T-helper 1 cell treated with Interleukin-12 subunit alpha and Interleukin-12 subunit beta and Interleukin-4 antibody, amounts not matched to agents 30 μg/mL and 1 μg/mL, for 36 hours (primary cell): ENCODE results near the gene HECTD2.
"Not testable (repeated sequence)": the region's sequence is repeated elsewhere in the genome, so short reads cannot be mapped to it uniquely, and the experiment has no call there.

ENCODE experiments used
- H3K27ac Mint-ChIP-seq: one replicate; pipeline ENCODE4 v1.8.0; 2021; ENCODE audit warnings: mild to moderate bottlenecking, mixed read lengths
- H3K27me3 Mint-ChIP-seq: one replicate; pipeline ENCODE4 v1.8.0; 2021; ENCODE audit warnings: low read depth, mixed read lengths
- H3K36me3 Mint-ChIP-seq: one replicate; pipeline ENCODE4 v1.8.0; 2021; ENCODE audit warnings: low read depth, mixed read lengths
- H3K4me1 Mint-ChIP-seq: one replicate; pipeline ENCODE4 v1.8.0; 2021; ENCODE audit warnings: low read depth, mixed read lengths
- H3K4me3 Mint-ChIP-seq: one replicate; pipeline ENCODE4 v1.8.0; 2021; ENCODE audit warnings: mild to moderate bottlenecking, moderate library complexity, mixed read lengths
- H3K9me3 Mint-ChIP-seq: one replicate; pipeline ENCODE4 v1.8.0; 2021; ENCODE audit warnings: mixed read lengths

The HECTD2 gene, protein sequence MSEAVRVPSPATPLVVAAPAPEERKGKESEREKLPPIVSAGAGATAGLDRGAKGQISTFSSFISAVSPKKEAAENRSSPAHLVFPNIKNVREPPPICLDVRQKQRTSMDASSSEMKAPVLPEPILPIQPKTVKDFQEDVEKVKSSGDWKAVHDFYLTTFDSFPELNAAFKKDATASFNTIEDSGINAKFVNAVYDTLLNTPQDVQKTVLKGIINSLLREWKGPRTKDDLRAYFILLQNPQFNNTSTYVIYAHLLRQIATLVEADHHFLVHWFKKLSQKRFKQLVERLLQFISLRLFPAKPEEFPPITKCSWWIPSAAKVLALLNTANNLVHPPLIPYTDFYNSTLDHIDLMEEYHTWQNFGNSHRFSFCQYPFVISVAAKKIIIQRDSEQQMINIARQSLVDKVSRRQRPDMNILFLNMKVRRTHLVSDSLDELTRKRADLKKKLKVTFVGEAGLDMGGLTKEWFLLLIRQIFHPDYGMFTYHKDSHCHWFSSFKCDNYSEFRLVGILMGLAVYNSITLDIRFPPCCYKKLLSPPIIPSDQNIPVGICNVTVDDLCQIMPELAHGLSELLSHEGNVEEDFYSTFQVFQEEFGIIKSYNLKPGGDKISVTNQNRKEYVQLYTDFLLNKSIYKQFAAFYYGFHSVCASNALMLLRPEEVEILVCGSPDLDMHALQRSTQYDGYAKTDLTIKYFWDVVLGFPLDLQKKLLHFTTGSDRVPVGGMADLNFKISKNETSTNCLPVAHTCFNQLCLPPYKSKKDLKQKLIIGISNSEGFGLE

DNA sequence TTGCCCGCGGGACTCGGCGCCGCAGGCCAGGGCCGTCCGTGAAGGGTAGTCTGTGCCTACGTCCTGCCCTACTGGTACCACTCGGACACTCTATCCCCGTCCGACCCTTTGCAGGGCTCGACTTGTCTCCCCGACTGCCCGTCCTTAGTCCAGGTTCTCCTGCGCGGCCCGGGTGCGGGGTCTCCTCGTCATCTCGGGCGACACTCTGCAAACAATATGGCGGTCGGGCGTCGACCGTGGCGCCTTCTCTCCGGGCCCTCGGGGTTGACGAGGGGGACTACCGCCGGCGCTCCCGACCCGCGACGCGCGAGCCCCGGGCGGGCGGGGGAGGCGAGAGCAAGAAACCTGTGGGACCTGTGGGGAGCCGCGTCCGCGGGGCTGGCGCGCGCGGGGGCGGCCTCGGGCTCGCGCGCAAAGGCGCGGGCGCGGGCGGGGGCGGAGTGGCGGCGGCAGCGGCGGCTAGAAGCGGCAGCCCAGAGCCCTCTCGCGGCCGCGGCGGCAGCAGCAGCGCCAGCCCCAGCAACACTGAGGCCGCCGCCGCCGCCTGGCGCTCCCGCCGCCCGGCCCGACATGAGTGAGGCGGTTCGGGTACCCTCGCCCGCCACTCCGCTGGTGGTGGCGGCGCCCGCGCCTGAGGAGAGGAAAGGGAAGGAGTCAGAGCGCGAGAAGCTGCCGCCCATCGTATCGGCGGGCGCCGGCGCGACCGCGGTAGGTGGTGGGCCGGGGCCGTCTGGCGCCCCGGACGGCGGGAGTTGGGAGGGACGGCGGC, at the start of gene HECTD2:
HECTD2 (plus strand) TSS at position 476 of the 769 bp plus-strand sequence; CDS start at position 571, 95 bp downstream.
- H3K36me3 Mint-ChIP-seq = peaks cover 2% of the 10 kb centered on the region
- H3K4me3 Mint-ChIP-seq = peak within 1 kb of the TSS; percentile 85
- peaks cover 11% of the 10 kb centered on the region for H3K4me1 Mint-ChIP-seq
- H3K27me3 Mint-ChIP-seq = peaks cover 24% of the 10 kb centered on the region
- no peaks in the 10 kb centered on the region for H3K9me3 Mint-ChIP-seq
- peak within 1 kb of the TSS; percentile 86 for H3K27ac Mint-ChIP-seq

DNA sequence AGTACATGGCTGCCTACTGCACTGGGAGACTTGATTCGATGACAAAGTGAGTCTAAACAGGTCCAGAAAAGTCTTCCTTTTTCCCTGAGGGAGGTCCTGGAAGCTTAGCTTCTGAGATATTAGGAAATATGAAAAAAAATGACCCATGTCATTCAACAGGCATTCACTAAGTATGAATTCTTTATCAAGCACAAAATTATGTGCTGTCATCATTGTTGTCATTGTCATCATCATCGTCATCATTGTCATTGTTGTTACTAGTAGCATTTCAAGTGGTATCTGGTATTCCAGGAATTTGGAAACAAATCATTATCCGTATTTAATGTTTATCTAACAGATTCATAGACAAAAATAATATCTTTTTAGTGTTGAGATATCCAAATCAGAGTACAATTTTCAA, 49.7 kb upstream of the HECTD2 start:
- Mint-ChIP-seq H3K4me3 (no peak overlapping the region), H3K9me3 (peaks cover 4% of the 10 kb centered on the region), H3K4me1 (no peaks in the 10 kb centered on the region), H3K36me3 (no peaks in the 10 kb centered on the region), H3K27me3 (peaks cover 18% of the 10 kb centered on the region), H3K27ac (no peak overlapping the region)

DNA sequence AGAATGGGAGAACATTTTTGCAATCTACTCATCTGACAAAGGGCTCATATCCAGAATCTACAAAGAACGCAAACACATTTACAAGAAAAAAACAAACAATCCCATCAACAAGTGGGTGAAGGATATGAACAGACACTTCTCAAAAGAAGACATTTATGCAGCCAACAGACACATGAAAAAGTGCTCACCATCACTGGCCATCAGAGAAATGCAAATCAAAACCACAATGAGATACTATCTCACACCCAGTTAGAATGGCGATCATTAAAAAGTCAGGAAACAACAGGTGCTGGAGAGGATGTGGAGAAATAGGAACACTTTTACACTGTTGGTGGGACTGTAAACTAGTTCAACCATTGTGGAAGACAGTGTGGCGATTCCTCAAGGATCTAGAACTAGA, 44.6 kb upstream of the HECTD2 start:
- not testable (repeated sequence) for H3K4me1 Mint-ChIP-seq, H3K27ac Mint-ChIP-seq, H3K4me3 Mint-ChIP-seq, H3K9me3 Mint-ChIP-seq, H3K36me3 Mint-ChIP-seq
- H3K27me3 Mint-ChIP-seq = peaks cover 15% of the 10 kb centered on the region

DNA sequence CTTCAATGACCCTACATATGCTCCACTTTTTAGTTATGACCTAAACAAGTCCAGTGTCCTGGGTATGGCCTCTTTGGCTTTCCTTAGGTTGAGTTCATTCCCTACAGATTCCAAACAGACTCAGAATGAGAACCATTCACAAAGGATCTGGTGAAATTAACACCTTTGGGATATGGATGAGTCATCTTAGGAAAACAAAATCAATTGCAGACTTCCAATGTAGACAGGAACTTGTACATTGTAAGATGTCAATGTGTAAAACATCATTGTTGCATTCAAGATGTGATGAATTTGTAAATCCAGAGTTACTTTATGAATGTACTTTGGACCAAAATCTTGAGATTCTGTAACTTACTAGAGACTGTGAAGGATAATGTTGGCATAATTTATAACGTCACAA, 43.4 kb upstream of the HECTD2 start:
- H3K9me3 Mint-ChIP-seq = peaks cover 4% of the 10 kb centered on the region
- peaks cover 8% of the 10 kb centered on the region for H3K27me3 Mint-ChIP-seq
- H3K27ac Mint-ChIP-seq = no peak overlapping the region
- no peaks in the 10 kb centered on the region for H3K4me1 Mint-ChIP-seq
- no peaks in the 10 kb centered on the region for H3K36me3 Mint-ChIP-seq
- no peak overlapping the region for H3K4me3 Mint-ChIP-seq

DNA sequence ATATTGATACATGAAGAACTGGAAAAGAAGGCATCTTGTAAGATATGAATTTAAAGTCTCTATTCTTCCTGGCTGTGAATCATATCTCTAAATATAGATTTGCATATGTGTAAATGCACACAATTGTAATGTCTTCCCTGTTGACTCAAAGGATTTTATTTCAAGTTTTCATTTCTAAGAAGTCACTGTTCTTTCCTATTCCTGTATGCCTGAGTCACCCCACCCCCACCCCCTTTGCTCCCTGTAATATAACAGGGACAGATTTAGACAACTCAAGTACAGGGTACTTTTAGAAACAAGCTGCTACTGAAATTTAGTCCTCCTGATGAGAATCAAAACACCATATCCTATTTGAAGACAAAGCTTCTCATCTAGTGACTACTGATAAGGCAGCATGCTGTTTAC, 43.0 kb upstream of the HECTD2 start:
- peaks cover 4% of the 10 kb centered on the region for H3K9me3 Mint-ChIP-seq
- no peaks in the 10 kb centered on the region for H3K4me1 Mint-ChIP-seq
- no peaks in the 10 kb centered on the region for H3K36me3 Mint-ChIP-seq
- peaks cover 8% of the 10 kb centered on the region for H3K27me3 Mint-ChIP-seq
- no peak overlapping the region for H3K27ac Mint-ChIP-seq
- H3K4me3 Mint-ChIP-seq = no peak overlapping the region

DNA sequence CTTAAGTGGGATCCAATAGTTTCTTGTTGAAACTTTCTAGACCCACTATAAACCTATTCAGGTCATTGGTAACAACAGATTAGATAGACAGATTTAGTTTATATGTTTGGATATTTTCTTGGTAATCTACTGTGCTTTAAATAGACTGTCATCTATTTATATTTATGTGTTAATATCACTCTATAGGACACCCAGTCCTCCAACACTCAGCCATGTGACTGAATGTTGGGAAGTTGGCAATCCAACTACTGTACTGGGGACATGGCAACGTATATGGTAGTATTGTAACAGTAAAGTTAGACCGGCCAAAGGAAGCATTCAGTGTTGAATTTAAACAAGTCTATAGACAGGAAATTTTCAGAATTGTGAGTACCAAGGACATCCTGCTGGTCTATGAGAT, 42.6 kb upstream of the HECTD2 start:
- H3K36me3 Mint-ChIP-seq = no peaks in the 10 kb centered on the region
- H3K27me3 Mint-ChIP-seq = peaks cover 8% of the 10 kb centered on the region
- H3K9me3 Mint-ChIP-seq = peaks cover 4% of the 10 kb centered on the region
- no peak overlapping the region for H3K27ac Mint-ChIP-seq
- no peaks in the 10 kb centered on the region for H3K4me1 Mint-ChIP-seq
- no peak overlapping the region for H3K4me3 Mint-ChIP-seq

DNA sequence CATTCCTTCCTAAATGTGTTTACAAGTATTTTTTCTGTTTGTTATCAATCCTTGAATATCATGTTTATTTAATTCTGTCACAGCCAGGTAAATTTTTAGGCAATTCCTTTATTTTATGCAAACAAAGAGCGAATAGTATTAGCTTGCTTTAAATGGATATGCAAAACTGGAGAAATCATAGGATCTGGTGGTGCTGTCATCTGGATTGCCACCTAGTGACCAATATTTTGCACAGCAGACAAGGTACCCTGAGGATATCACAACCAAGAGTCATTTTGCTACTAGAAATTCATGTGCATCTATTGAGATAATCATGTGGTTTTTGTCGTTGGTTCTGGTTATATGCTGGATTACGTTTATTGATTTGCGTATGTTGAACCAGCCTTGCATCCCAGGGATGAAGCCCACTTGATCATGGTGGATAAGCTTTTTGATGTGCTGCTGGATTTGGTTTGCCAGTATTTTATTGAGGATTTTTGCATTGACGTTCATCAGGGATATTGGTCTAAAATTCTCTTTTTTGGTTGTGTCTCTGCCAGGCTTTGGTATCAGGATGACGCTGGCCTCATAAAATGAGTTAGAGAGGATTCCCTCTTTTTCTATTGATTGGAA, 40.1 kb upstream of the HECTD2 start:
- not testable (repeated sequence) for H3K27me3 Mint-ChIP-seq, H3K27ac Mint-ChIP-seq, H3K4me1 Mint-ChIP-seq, H3K4me3 Mint-ChIP-seq, H3K36me3 Mint-ChIP-seq
- H3K9me3 Mint-ChIP-seq = peaks cover 16% of the 10 kb centered on the region

DNA sequence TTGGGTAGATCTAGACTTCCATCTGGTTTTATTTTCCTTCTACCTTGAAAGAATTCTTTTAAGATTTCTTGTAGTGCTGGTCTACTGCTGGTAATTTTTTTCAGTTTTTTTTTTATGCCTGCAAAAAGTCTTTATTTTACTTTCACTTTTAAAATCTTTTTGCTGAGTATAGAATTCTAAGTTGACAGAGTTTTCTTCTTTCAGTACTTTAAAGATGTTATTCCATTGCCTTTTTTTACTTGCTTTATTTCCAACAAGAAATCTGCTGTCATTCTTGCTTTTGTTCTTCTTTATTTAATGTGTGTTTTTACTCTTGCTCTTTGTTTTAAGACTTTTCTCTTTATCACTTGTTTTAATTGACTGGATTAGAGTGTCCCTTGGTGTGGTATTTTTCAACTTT, 36.1 kb upstream of the HECTD2 start:
- H3K27me3 Mint-ChIP-seq = peaks cover 5% of the 10 kb centered on the region
- no peaks in the 10 kb centered on the region for H3K4me1 Mint-ChIP-seq
- no peak overlapping the region for H3K27ac Mint-ChIP-seq
- H3K9me3 Mint-ChIP-seq = peaks cover 37% of the 10 kb centered on the region
- H3K4me3 Mint-ChIP-seq = no peak overlapping the region
- no peaks in the 10 kb centered on the region for H3K36me3 Mint-ChIP-seq

DNA sequence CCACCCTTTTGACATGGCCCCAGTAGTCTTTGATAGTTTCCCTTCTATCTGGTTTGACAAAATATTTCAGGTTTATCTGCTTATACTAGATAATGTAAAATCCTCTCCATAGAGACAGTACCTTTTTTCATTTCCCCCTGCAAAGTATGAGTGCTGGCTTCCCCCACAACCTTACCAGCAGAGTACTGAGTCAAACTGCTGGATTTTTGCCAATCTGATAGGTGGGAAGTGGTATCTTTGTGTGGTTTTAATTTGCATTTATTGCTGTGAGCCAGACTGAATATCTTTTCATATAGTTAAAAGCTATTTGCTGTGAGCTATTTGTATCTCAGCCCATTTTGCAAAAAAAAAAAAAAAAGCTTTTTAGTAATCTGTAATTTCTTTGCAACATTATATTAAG, 32.1 kb upstream of the HECTD2 start:
- no peak overlapping the region for H3K27ac Mint-ChIP-seq
- no peaks in the 10 kb centered on the region for H3K36me3 Mint-ChIP-seq
- peaks cover 37% of the 10 kb centered on the region for H3K9me3 Mint-ChIP-seq
- no peak overlapping the region for H3K4me3 Mint-ChIP-seq
- no peaks in the 10 kb centered on the region for H3K4me1 Mint-ChIP-seq
- peaks cover 5% of the 10 kb centered on the region for H3K27me3 Mint-ChIP-seq

DNA sequence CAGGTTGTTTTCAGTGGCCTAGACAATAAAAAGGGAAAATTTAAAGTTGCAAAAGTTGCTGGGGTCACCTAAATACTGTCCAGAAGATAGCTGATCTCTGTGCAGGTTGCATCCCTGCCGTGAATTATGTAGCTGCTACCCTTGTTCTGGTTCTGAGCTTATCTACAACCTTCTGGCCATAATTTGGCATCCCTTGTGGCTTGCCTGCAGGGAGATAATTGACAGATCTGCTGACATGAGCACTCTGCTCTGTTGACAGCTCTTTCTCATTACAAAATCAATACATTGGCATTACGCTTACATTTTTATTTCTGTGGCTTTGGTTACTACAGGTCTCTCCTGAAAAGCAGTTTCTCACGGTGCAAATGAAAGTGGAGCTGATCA, 29.3 kb upstream of the HECTD2 start:
- H3K9me3 Mint-ChIP-seq = peaks cover 16% of the 10 kb centered on the region
- no peak overlapping the region for H3K4me3 Mint-ChIP-seq

DNA sequence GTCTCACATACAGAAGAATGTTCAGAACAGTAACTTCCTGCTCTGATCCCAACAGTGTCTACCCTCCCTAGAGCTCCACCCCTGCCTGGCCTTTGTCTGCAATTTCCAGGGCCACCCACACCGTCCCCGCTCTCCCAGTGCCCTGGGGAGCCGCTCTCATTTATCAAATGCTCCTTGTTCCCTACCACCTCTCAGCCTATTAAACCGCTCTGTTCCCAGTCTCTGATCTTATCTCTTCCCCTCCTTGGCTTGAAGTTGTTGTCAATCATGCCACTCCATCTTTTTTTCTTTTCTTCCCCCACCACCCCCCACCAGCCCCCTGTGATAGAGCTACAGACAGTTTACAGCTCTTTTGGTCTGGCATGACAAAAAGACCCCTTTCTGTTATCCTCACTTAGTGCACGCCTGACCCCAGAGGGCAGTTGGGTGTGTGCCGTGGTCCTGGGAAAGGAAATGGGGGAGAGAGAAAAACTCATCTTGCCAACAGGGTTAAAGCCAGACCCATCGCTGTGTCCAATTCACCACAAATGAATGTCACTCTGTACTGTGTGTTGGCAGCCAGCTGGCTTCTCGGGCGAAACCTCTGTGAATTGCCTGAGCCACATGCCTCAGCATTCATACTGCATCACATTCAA, 28.8 kb upstream of the HECTD2 start:
- no peak overlapping the region for H3K27ac Mint-ChIP-seq
- H3K27me3 Mint-ChIP-seq = peaks cover 23% of the 10 kb centered on the region
- no peaks in the 10 kb centered on the region for H3K36me3 Mint-ChIP-seq
- H3K9me3 Mint-ChIP-seq = peaks cover 11% of the 10 kb centered on the region
- H3K4me3 Mint-ChIP-seq = no peak overlapping the region
- H3K4me1 Mint-ChIP-seq = no peaks in the 10 kb centered on the region

More for the DNA sequence above, 29.3 kb upstream of the HECTD2 start:
- Mint-ChIP-seq H3K36me3 (no peaks in the 10 kb centered on the region), H3K4me1 (no peaks in the 10 kb centered on the region), H3K27me3 (peaks cover 21% of the 10 kb centered on the region), H3K27ac (no peak overlapping the region)

DNA sequence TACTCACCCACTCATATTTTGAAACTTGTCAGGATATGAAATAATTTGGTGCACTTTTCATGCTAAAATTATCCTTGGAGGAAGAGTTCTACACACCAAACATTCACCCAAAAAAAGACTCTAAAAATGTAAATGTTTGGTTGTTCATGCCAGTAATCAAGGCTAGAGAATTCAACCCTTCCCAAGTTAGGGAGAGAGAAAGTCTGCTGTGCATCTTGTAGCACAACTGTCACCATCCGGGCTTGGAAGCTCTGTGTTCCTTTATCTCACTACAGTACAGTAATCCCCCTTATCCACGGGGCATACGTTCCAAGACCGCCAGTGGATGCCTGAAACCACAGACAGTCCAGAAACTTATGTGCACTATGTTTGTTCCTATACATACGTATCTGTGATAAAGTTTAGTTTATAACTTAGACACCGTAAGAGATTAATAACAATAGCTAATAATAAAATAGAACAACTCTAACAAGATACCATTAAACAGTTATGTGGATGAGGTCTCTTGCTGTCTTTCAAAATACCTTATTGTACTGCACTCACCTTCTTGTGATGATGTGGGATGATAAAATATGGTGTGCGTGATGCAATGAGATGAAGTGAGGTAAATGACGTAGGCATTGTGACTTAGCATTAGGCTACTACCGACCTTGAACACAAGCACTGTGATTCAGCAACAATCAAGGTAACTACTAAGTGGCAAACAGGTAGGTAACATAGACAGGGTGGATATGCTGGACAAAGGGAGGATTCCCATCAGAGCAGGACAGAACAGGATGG, 24.6 kb upstream of the HECTD2 start:
- Mint-ChIP-seq H3K27me3 (peaks cover 40% of the 10 kb centered on the region), H3K4me1 (peaks cover 5% of the 10 kb centered on the region), H3K36me3 (no peaks in the 10 kb centered on the region), H3K27ac (no peak overlapping the region), H3K9me3 (no peaks in the 10 kb centered on the region), H3K4me3 (no peak overlapping the region)

DNA sequence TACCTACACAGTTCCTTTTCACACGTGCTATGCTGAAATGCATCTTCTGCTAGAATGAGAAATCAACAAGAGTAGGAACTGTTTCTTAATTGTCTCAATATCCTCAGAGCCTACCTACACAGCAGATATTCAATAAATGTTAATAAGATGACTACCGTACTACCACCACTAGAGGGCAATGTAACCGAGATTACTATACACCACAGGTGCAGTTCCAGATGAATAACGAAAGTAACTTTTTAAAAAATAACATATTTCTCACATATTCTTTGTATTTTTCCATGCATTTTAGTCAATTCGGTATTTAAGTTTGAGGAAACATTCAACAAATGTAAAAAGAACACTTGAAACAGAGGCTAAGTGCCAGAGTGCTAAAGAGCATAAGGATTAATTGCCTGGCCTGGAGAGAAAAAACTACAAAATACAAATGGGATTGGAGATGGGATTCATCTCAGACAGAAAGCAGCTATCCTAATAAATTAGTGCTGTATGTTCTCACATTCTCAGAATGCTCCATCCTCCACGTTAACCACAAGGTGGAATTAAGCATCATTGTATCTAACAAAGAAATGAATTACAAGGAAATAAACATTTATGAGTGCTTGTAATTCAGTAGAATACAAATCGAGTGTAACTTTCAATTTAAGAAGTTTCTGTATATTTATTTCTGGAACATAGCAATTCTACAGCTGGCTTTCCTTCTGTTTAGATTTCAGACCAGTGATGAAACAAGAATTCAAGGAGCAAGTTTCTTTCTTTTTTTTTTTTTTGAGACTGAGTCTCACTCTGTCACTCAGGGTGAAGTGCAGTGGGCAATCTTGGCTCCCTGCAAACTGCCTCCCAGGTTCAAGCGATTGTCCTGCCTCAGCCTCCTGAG, 20.3 kb upstream of the HECTD2 start:
- Mint-ChIP-seq H3K9me3 (no peaks in the 10 kb centered on the region), H3K4me1 (peaks cover 8% of the 10 kb centered on the region), H3K27me3 (peaks cover 32% of the 10 kb centered on the region), H3K36me3 (no peaks in the 10 kb centered on the region), H3K4me3 (no peak overlapping the region), H3K27ac (no peak overlapping the region)
